Measurements from ENCODE around the gene ZNF496.
A peak's percentile ranks its signal among the peaks of the same experiment; 100 is the strongest.
"Not testable (repeated sequence)": the region's sequence is repeated elsewhere in the genome, so short reads cannot be mapped to it uniquely, and the experiment has no call there.

The ZNF496 gene

GRCh38 chr1:247331525-247332214 is at the start of gene ZNF496:
Gene ZNF496, minus strand, starts transcription at chr1:247331867. Its CDS starts 2,289 bp downstream, at chr1:247329578.
- DNase-seq: peak; percentile 78 to 81

GRCh38 chr1:247378334-247379073 is 46.8 kb upstream of the ZNF496 start:
- no peak for DNase-seq

GRCh38 chr1:247377656-247378055 is 46.0 kb upstream of the ZNF496 start:
- not testable (repeated sequence) for DNase-seq

DNA sequence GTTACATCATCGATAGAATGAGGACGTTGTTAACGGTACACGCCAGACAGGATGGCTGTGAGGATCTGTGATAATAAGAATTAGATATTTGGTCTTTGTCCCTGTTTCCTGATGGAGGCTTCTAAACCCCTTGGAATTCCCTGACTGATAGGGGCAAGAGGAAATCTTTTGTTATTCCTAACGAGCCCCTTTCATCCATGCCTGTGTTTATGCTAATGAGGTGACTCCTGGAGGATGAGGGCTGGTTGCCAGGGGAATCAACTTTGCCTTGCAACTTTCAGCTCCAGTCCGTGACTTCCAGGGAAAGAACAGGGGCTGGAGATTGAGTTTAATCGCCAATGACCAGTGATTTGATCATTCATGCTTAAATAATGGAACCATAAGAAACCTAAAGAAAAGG is 45.0 kb upstream of the ZNF496 start:
- DNase-seq: no peak

GRCh38 chr1:247375747-247376146 is 44.1 kb upstream of the ZNF496 start:
- DNase-seq: no peak

- DNase-seq: not testable (repeated sequence)
These were observed 43.1 kb upstream of the ZNF496 start for GRCh38 chr1:247374651-247375334.

- DNase-seq: no peak
These were observed 42.1 kb upstream of the ZNF496 start for GRCh38 chr1:247373721-247374141.

GRCh38 chr1:247371801-247372259 is 40.2 kb upstream of the ZNF496 start:
- no peak for DNase-seq

GRCh38 chr1:247370786-247371732 is 39.4 kb upstream of the ZNF496 start:
- DNase-seq: no peak

GRCh38 chr1:247368490-247369145 is 37.0 kb upstream of the ZNF496 start:
- no peak for DNase-seq

- DNase-seq: no peak
These were observed 36.2 kb upstream of the ZNF496 start for GRCh38 chr1:247367786-247368422.

- no peak for DNase-seq
These were observed 35.4 kb upstream of the ZNF496 start for GRCh38 chr1:247366926-247367645.

DNA sequence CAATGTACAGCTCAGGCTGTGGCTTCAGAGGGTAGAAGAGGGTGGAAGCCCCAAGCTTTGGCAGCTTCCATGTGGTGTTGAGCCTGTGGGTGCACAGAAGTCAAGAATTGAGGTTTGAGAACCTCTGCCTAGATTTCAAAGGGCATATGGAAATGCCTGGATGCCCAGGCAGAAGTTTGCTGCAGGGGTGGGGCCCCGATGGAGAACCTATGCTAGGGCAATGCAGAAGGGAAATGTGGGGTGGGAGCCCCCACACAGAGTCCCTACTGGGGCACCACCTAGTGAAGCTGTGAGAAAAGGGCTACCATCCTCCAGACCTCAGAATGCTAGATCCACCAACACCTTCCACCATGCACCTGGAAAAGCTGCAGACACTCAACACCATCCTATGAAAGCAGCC is 34.7 kb upstream of the ZNF496 start:
- not testable (repeated sequence) for DNase-seq

DNA sequence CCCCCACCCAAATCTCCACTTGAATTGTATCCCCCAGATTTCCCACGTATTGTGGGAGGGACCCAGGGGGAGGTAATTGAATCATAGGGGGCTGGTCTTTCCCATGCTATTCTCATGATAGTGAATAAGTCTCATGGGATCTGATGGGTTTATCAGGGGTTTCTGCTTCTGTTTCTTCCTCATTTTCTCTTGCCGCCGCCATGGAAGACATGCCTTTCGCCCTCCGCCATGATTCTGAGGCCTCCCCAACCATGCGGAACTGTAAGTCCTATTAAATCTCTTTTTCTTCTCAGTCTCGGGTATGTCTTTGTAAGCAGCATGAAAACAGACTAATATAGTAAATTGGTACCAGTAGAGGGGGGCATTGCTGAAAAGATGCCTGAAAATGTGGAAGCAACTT is 33.4 kb upstream of the ZNF496 start:
- DNase-seq: no peak

- DNase-seq: not testable (repeated sequence)
These were observed 31.3 kb upstream of the ZNF496 start for GRCh38 chr1:247363000-247363399.

DNA sequence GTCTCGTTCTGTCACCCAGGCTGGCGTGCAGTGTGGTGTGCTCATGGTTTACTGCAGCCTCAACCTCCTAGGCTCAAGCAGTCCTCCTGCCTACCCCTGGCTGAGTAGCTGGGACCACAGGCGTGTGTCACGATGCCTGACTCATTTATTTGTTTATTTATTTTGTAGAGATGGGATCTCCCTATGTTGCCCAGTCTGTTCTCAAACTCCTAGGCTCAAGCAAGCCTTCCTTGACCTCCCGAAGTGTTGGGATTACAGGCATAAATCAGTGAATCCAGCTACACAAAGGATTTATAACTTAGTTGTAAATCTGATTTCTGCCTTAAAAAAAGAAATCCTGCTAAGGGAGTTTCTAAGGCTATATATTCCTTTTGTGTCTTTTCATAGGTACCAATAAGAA is 30.5 kb upstream of the ZNF496 start:
- no peak for DNase-seq

- DNase-seq: no peak
These were observed 29.5 kb upstream of the ZNF496 start for GRCh38 chr1:247360991-247361731.

GRCh38 chr1:247360116-247360898 is 28.6 kb upstream of the ZNF496 start:
- no peak for DNase-seq

DNA sequence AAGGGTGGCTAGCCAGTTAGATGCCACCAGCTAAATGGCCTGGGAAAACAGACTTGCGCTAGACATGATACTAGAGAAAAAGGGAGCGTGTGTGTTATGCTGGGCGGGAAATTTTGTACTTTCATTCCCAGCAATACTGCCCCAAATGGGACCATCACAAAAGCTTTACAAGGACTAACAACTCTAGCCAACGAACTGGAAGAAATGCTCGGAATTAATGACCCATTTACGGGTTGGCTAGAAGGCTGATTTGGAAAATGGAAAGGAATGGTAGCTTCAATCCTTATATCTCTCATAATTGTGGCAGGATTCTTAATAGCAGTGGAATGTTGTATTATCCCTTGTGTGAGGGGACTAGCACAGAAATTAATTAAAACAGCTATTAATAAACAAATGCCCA is 27.9 kb upstream of the ZNF496 start:
- no peak for DNase-seq
